LNCaP clone FGC (cell line): Measurements from ENCODE around the gene CA10.
A peak's percentile ranks its signal among the peaks of the same experiment; 100 is the strongest.

Experiments used
- DNase-seq: peaks from one replicate; pipeline ENCODE4 v3.0.0-alpha.2; 2011; ENCODE audit warnings: low read depth
- H3K4me3 ChIP-seq: 2 replicates; pipeline ENCODE4 v1.5.1; 2011; ENCODE audit warnings: mild to moderate bottlenecking, low read depth, low read length, control low read depth
- TF ChIP-seq, protein P1 (sequence below): IDR thresholded peaks from 2 replicates; pipeline ENCODE4 v1.5.1; 2012; ENCODE audit warnings: mild to moderate bottlenecking; ENCODE audit not compliant: control insufficient read depth, insufficient read depth; ENCODE audit errors: extremely low read depth

Gene CA10

DNA sequence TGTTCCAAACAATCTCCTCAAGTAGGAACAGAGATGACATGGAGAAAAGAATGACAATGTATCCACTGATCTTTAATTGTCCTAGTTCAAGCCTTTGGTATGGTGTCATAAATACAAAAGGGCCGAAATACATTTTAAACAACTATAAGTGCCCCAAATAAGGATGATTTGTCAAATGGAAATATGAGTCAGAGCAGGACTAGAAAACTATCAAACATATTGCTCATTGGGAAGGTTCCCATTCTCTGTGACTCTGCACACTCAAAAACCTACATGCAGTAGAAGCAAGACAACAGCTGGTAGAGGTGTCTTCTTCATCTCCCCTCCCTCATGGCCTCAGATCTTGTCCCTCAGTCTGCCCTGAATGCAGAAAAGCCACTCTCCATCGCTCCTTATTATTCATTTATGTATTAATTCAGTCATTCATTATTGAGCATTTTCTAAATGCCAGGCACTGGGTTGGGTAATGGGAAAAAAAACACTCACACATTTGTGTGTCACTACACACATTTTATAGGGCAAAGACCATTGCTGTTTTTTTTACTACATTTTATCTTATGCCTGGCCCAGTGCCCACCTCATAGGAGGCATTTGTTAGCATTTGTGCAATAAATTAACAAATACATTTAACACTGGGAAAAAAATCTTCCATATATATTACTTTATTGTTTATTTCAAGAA lies 10.1 kb downstream of the CA10 start:
- H3K4me3 ChIP-seq = no peak overlapping the region
- TF ChIP-seq, protein P1, sequence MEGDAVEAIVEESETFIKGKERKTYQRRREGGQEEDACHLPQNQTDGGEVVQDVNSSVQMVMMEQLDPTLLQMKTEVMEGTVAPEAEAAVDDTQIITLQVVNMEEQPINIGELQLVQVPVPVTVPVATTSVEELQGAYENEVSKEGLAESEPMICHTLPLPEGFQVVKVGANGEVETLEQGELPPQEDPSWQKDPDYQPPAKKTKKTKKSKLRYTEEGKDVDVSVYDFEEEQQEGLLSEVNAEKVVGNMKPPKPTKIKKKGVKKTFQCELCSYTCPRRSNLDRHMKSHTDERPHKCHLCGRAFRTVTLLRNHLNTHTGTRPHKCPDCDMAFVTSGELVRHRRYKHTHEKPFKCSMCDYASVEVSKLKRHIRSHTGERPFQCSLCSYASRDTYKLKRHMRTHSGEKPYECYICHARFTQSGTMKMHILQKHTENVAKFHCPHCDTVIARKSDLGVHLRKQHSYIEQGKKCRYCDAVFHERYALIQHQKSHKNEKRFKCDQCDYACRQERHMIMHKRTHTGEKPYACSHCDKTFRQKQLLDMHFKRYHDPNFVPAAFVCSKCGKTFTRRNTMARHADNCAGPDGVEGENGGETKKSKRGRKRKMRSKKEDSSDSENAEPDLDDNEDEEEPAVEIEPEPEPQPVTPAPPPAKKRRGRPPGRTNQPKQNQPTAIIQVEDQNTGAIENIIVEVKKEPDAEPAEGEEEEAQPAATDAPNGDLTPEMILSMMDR = no peak
- DNase-seq = no peak

DNA sequence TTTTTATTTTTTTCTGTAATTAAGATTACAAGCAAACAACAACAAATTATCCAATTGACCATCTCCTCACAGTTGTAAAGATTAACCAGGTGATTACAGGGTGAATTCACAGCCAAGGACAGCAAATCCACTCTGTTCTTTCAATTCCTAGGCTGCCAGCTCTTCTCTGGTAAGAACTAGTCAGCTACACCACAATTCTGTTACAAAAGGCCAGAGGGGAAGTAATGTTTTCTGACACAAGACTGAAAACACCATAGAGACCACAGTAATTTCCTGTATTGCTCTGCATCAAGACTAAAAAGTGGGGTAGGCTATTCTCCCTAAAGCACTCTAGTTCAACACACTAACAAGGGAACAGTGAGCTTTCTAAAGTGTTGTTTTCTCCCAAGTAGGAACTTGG lies 10.6 kb downstream of the CA10 start:
- H3K4me3 ChIP-seq = no peak overlapping the region
- TF ChIP-seq, protein P1 = no peak
- no peak for DNase-seq

DNA sequence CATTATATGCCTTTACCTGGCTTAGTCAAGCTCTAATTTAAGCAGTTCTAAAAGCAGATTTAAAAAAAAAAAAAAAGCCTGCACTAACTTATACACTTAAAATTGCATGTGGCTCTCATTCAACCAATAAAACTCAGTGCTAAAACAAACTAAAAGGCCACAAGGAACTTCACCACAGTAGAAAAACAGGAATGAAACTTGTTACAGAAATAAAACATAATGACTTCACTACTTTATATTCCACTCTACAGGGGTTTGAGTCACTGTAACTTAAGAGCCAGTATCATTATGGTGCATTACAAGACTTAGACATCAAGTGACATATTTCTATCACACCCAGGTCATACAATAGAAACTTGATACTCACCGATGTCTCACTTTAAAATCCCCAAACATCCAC lies 11.1 kb downstream of the CA10 start:
- TF ChIP-seq, protein P1 = no peak
- no peak overlapping the region for H3K4me3 ChIP-seq
- DNase-seq = peak; percentile 10

DNA sequence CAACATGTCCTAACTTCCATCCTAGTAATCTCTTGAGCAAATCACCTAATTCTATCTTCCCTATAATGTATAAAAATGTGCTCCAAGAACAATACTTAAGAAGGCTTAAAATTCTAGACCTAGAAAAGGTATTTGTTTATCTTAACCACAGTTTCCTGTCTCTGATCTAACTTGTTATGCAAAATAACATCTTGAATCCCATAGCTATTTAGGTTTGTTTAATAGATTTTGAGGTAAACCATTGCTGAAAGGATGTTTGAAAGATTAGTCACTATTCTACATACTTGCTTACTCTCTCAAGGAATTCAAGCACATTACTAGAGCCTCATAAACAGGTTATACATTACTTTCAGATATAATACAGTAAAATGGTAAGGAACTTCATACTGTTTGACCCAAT lies 13.0 kb downstream of the CA10 start:
- H3K4me3 ChIP-seq = no peak overlapping the region

DNA sequence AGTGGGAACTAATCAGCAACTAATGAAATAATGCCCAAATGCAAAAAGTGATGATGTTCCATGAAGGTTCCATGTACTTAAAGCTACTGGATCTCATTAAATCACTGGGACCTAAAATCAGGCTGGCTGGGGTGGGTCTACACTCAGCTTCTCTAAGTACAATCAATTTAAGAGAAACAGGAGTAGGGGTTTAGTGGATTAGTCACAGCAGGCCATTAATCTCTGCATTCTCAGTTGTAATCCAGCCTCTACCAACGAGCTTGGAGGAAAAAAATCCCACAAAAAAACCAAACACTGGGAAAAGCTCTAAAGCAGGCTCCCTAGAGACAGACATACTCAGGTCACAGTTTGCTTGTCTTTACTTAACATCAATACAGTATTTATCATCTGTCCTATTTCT lies 15.0 kb downstream of the CA10 start:
- no peak overlapping the region for H3K4me3 ChIP-seq
- DNase-seq = no peak

More for the DNA sequence above, 13.0 kb downstream of the CA10 start:
- TF ChIP-seq, protein P1 = no peak
- no peak for DNase-seq

DNA sequence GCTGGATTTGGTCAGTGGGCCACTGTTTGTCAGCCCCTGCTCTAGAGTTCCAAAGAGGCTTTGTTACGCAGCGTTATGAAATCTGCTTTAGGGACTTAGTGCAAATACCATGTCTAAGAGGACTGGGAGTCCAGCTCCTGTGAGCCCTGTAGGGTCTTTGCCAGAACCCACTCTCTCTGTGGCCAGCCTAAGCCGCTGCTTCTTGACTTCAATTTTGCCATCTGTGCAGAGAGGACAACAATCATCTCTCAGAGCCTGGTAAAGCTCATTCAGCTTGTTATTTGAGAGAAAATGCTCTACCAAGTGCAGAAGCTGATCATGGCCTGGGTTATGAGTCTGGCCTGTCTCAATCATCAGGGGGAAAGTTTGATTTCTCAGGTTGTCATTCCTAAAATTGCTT lies 17.9 kb downstream of the CA10 start:
- TF ChIP-seq, protein P1 = no peak
- DNase-seq = no peak

More for the DNA sequence above, 15.0 kb downstream of the CA10 start:
- TF ChIP-seq, protein P1 = no peak

DNA sequence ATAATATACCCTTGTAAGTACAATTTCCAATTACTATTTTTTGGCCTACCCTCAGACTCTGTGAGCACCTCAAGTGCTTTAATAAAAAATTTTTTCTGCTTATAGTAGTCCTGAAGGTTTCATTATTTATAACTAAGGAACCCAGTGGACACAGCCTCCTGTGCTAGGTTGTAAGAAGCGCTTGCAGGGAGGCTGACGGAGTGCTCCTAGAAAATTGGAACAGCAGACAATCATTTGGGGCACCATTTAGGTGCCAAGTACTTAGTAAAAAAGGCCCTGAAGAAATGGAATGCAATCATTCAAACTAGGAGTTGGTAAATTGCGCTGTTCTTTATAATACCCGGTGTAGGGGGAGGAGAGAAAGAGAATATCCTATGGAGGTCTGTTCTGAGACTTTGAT lies 19.8 kb downstream of the CA10 start:
- no peak overlapping the region for H3K4me3 ChIP-seq
- DNase-seq = no peak
- TF ChIP-seq, protein P1 = no peak

More for the DNA sequence above, 17.9 kb downstream of the CA10 start:
- H3K4me3 ChIP-seq = no peak overlapping the region
